ENCODE data around the gene HPSE2.

DNA sequence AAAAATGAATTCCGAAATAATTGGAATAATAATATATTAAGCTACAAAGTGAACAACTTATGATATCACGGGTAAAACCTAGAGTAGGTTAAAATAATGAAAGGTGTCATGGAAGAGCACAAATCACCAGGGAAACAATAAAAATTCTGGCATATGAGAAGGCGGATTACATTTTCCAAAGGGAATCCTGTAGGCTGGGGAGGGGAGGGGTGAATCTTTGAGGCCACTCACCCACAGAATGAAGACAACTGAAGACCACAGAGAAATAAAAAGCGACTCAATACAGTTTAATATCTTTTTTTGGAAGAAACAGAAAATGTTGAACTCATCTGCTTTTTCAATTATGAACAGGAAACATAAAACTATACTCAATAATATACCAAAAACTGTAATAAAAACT lies 659.6 kb downstream of the HPSE2 start:
- TF ChIP-seq, protein P1, sequence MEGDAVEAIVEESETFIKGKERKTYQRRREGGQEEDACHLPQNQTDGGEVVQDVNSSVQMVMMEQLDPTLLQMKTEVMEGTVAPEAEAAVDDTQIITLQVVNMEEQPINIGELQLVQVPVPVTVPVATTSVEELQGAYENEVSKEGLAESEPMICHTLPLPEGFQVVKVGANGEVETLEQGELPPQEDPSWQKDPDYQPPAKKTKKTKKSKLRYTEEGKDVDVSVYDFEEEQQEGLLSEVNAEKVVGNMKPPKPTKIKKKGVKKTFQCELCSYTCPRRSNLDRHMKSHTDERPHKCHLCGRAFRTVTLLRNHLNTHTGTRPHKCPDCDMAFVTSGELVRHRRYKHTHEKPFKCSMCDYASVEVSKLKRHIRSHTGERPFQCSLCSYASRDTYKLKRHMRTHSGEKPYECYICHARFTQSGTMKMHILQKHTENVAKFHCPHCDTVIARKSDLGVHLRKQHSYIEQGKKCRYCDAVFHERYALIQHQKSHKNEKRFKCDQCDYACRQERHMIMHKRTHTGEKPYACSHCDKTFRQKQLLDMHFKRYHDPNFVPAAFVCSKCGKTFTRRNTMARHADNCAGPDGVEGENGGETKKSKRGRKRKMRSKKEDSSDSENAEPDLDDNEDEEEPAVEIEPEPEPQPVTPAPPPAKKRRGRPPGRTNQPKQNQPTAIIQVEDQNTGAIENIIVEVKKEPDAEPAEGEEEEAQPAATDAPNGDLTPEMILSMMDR (conservative IDR thresholded peaks at IDR 0.05): no peak
- no peak for TF ChIP-seq EZH2 (IDR thresholded peaks at IDR 0.05; ENCODE audit: low read depth)

Data from PC-9 (cell line).